ENCODE measurements around the gene CPT1A.

CPT1A gene

GRCh38 chr11:68715456-68716122 lies 126.1 kb downstream of the CPT1A start:
- Histone ChIP-seq H3K79me2 (ENCODE audit: insufficient read depth, low read length) (no peaks in the 10 kb centered on the region), H3K27me3 (ENCODE audit: insufficient read depth, low read length, poor library complexity, severe bottlenecking) (no peaks in the 10 kb centered on the region), H2AFZ (ENCODE audit: low read length) (no peak overlapping the region), H3K4me2 (ENCODE audit: low read depth, low read length, poor library complexity, severe bottlenecking) (no peak overlapping the region), H4K20me1 (ENCODE audit: insufficient read depth, low read length, poor library complexity, severe bottlenecking) (no peaks in the 10 kb centered on the region), H3K9me2 (replicated peaks; ENCODE audit: low read depth, low read length) (no peaks in the 10 kb centered on the region), H3F3A (ENCODE audit: low read depth) (no peaks in the 10 kb centered on the region), H3K9me3 (ENCODE audit: insufficient read depth, low read depth, low read length) (no peaks in the 10 kb centered on the region), H3K36me3 (ENCODE audit: insufficient read depth, low read length) (no peaks in the 10 kb centered on the region), H3K9ac (ENCODE audit: low read depth, low read length, poor library complexity, severe bottlenecking) (no peak overlapping the region), H3K4me3 (ENCODE audit: low read length, poor library complexity, severe bottlenecking) (no peak overlapping the region), H3K4me1 (ENCODE audit: insufficient read depth, low read length, poor library complexity, severe bottlenecking) (no peaks in the 10 kb centered on the region)
- TF ChIP-seq CTCF (conservative IDR thresholded peaks at IDR 0.05; ENCODE audit: low read length) (no peak), EZH2phosphoT487 (IDR thresholded peaks at IDR 0.05; ENCODE audit: borderline replicate concordance) (no peak)

GRCh38 chr11:68714060-68714856 lies 127.5 kb downstream of the CPT1A start:
- Histone ChIP-seq H3F3A (ENCODE audit: low read depth) (no peaks in the 10 kb centered on the region), H3K27me3 (ENCODE audit: insufficient read depth, low read length, poor library complexity, severe bottlenecking) (no peaks in the 10 kb centered on the region), H3K9me2 (replicated peaks; ENCODE audit: low read depth, low read length) (no peaks in the 10 kb centered on the region), H4K20me1 (ENCODE audit: insufficient read depth, low read length, poor library complexity, severe bottlenecking) (no peaks in the 10 kb centered on the region), H3K79me2 (ENCODE audit: insufficient read depth, low read length) (no peaks in the 10 kb centered on the region), H3K4me1 (ENCODE audit: insufficient read depth, low read length, poor library complexity, severe bottlenecking) (no peaks in the 10 kb centered on the region), H3K4me2 (ENCODE audit: low read depth, low read length, poor library complexity, severe bottlenecking) (no peak overlapping the region), H3K4me3 (ENCODE audit: low read length, poor library complexity, severe bottlenecking) (no peak overlapping the region), H3K9me3 (ENCODE audit: insufficient read depth, low read depth, low read length) (no peaks in the 10 kb centered on the region), H3K36me3 (ENCODE audit: insufficient read depth, low read length) (no peaks in the 10 kb centered on the region), H2AFZ (ENCODE audit: low read length) (no peak overlapping the region), H3K9ac (ENCODE audit: low read depth, low read length, poor library complexity, severe bottlenecking) (no peak overlapping the region)
- TF ChIP-seq CTCF (conservative IDR thresholded peaks at IDR 0.05; ENCODE audit: low read length) (no peak), EZH2phosphoT487 (IDR thresholded peaks at IDR 0.05; ENCODE audit: borderline replicate concordance) (no peak)

GRCh38 chr11:68711114-68711513 lies 130.6 kb downstream of the CPT1A start:
- TF ChIP-seq CTCF (conservative IDR thresholded peaks at IDR 0.05; ENCODE audit: low read length), result no peak
- TF ChIP-seq EZH2phosphoT487 (IDR thresholded peaks at IDR 0.05; ENCODE audit: borderline replicate concordance), result no peak
- no peaks in the 10 kb centered on the region for H3K9me2 ChIP-seq (replicated peaks; ENCODE audit: low read depth, low read length)
- no peak overlapping the region for H3K4me3 ChIP-seq (ENCODE audit: low read length, poor library complexity, severe bottlenecking)
- H3K27me3 ChIP-seq (ENCODE audit: insufficient read depth, low read length, poor library complexity, severe bottlenecking), result no peaks in the 10 kb centered on the region
- H3K79me2 ChIP-seq (ENCODE audit: insufficient read depth, low read length), result no peaks in the 10 kb centered on the region
- H3K4me1 ChIP-seq (ENCODE audit: insufficient read depth, low read length, poor library complexity, severe bottlenecking), result no peaks in the 10 kb centered on the region
- no peaks in the 10 kb centered on the region for H3K9me3 ChIP-seq (ENCODE audit: insufficient read depth, low read depth, low read length)
- H4K20me1 ChIP-seq (ENCODE audit: insufficient read depth, low read length, poor library complexity, severe bottlenecking), result no peaks in the 10 kb centered on the region
- no peak overlapping the region for H3K4me2 ChIP-seq (ENCODE audit: low read depth, low read length, poor library complexity, severe bottlenecking)
- no peak overlapping the region for H3K9ac ChIP-seq (ENCODE audit: low read depth, low read length, poor library complexity, severe bottlenecking)
- H3K36me3 ChIP-seq (ENCODE audit: insufficient read depth, low read length), result no peaks in the 10 kb centered on the region
- no peak overlapping the region for H2AFZ ChIP-seq (ENCODE audit: low read length)
- H3F3A ChIP-seq (ENCODE audit: low read depth), result no peaks in the 10 kb centered on the region
